Endodermal cell (in vitro differentiated cells): ENCODE data around the gene LECT2. TPM values are rescaled to one million over a fixed set of nuclear protein-coding genes. Genes with fewer than 3 reads are reported as not detected.

ENCODE experiments used
- DNase-seq: peaks from one replicate; pipeline ENCODE4 v3.0.0-alpha.2; 2017
- H3K27ac ChIP-seq: 2 replicates; pipeline ENCODE4 v1.5.1; 2013; ENCODE audit warnings: mild to moderate bottlenecking, low read depth, low read length, moderate library complexity
- H3K27me3 ChIP-seq: 2 replicates; pipeline ENCODE4 v1.6.1; 2013; ENCODE audit warnings: mild to moderate bottlenecking, low read length, moderate library complexity; ENCODE audit not compliant: insufficient read depth, control insufficient read depth, poor library complexity, severe bottlenecking
- H3K36me3 ChIP-seq: 2 replicates; pipeline ENCODE4 v1.7.0; 2013; ENCODE audit warnings: mild to moderate bottlenecking, low read length, moderate library complexity; ENCODE audit not compliant: control insufficient read depth, insufficient read depth
- H3K4me1 ChIP-seq: one replicate; pipeline ENCODE4 v1.7.0; 2013; ENCODE audit warnings: low read length; ENCODE audit not compliant: control insufficient read depth, insufficient read depth
- H3K4me3 ChIP-seq: 2 replicates; pipeline ENCODE4 v1.5.1; 2013; ENCODE audit warnings: mild to moderate bottlenecking, low read length, moderate library complexity
- H3K9ac ChIP-seq: 2 replicates; pipeline ENCODE4 v1.6.1; 2013; ENCODE audit warnings: mild to moderate bottlenecking, low read length, moderate library complexity; ENCODE audit not compliant: poor library complexity, severe bottlenecking; ENCODE audit errors: extremely low read depth
- H3K9me3 ChIP-seq: 2 replicates; pipeline ENCODE4 v1.6.1; 2013; ENCODE audit warnings: mild to moderate bottlenecking, low read length, moderate library complexity; ENCODE audit not compliant: control insufficient read depth
- H3K27ac Mint-ChIP-seq: 2 replicates; pipeline ENCODE4 v1.8.0; 2020; ENCODE audit warnings: mixed read lengths
- H3K27me3 Mint-ChIP-seq: 2 replicates; pipeline ENCODE4 v1.8.0; 2021; ENCODE audit warnings: mild to moderate bottlenecking, mixed read lengths; ENCODE audit not compliant: insufficient read depth
- H3K36me3 Mint-ChIP-seq: 2 replicates; pipeline ENCODE4 v1.8.0; 2020; ENCODE audit warnings: low read depth, mixed read lengths
- H3K4me1 Mint-ChIP-seq: 2 replicates; pipeline ENCODE4 v1.8.0; 2020; ENCODE audit warnings: mixed read lengths
- H3K4me3 Mint-ChIP-seq: 2 replicates; pipeline ENCODE4 v1.8.0; 2020; ENCODE audit warnings: mild to moderate bottlenecking, moderate library complexity, mixed read lengths
- H3K9me3 Mint-ChIP-seq: 2 replicates; pipeline ENCODE4 v1.8.0; 2020; ENCODE audit warnings: mild to moderate bottlenecking, mixed read lengths
- CTCF ChIP-seq: fragments of 200-600 bp; sonication (generic); conservative IDR thresholded peaks from 2 replicates; pipeline ENCODE4 v1.5.0; 2021; ENCODE audit warnings: antibody characterized with exemption, mild to moderate bottlenecking
- WGBS, 2 experiments: methylation state at CpG; one replicate each; pipeline versions ENCODE4 v1.1.5 to v1.1.7; 2013; ENCODE audit warnings: missing lambda C conversion rate in 2 of 2, mixed read lengths in 1 of 2; ENCODE audit not compliant: insufficient coverage in 1 of 2, insufficient read length in 1 of 2; 5-methylcytosine and 5-hydroxymethylcytosine counted together
- total RNA-seq, 2 donors: library from RNA; stranded (reverse); fragmentation: NEBNext Ultra II Directional in 1 of 2; extraction: Animal tissue kit (Norgen Biotek cat#: 25700) in 1 of 2; gene quantifications; 2 replicates in 1 of 2; 3 replicates in 1 of 2; pipeline ENCODE4 v1.2.1, GENCODE V29; 2021

Gene LECT2
- total RNA-seq, 2 donors from 2014 or later: not detected

- H3K27me3 ChIP-seq: no peaks in the 10 kb centered on the region
- DNase-seq: no peak
- Mint-ChIP-seq H3K36me3 (no peaks in the 10 kb centered on the region), H3K9me3 (no peaks in the 10 kb centered on the region), H3K4me1 (no peaks in the 10 kb centered on the region), H3K4me3 (no peak overlapping the region), H3K27ac (no peak overlapping the region), H3K27me3 (peaks cover 15% of the 10 kb centered on the region)
- no peak for TF ChIP-seq CTCF
- 96% methylated on average over 3 to 6 of the region's 6 CpGs for WGBS, 2 experiments
- no peaks in the 10 kb centered on the region for H3K36me3 ChIP-seq
- H3K9me3 ChIP-seq: no peaks in the 10 kb centered on the region
- no peak overlapping the region for H3K4me3 ChIP-seq
- H3K4me1 ChIP-seq: no peaks in the 10 kb centered on the region
- no peak overlapping the region for H3K9ac ChIP-seq
- H3K27ac ChIP-seq: no peak overlapping the region
These were observed 36.6 kb upstream of the LECT2 start for GRCh38 chr5:135991429-135991828.

- no peak overlapping the region for H3K4me3 ChIP-seq
- no peaks in the 10 kb centered on the region for H3K27me3 ChIP-seq
- Mint-ChIP-seq H3K27ac (no peak overlapping the region), H3K36me3 (no peaks in the 10 kb centered on the region), H3K4me3 (no peak overlapping the region), H3K9me3 (no peaks in the 10 kb centered on the region), H3K4me1 (no peaks in the 10 kb centered on the region), H3K27me3 (peaks cover 11% of the 10 kb centered on the region)
- H3K36me3 ChIP-seq: no peaks in the 10 kb centered on the region
- WGBS, 2 experiments: 93 to 97% methylated on average over 13 to 21 of the region's 21 CpGs
- peak; percentile 38 for DNase-seq
- no peak overlapping the region for H3K9ac ChIP-seq
- H3K4me1 ChIP-seq: no peaks in the 10 kb centered on the region
- H3K27ac ChIP-seq: no peak overlapping the region
- H3K9me3 ChIP-seq: no peaks in the 10 kb centered on the region
- TF ChIP-seq CTCF: no peak
These were observed 35.9 kb upstream of the LECT2 start for GRCh38 chr5:135990528-135991255.

- Histone ChIP-seq H3K36me3 (no peaks in the 10 kb centered on the region), H3K4me1 (no peaks in the 10 kb centered on the region), H3K27ac (no peak overlapping the region), H3K9me3 (no peaks in the 10 kb centered on the region), H3K27me3 (no peaks in the 10 kb centered on the region), H3K4me3 (no peak overlapping the region), H3K9ac (no peak overlapping the region)
- no peaks in the 10 kb centered on the region for H3K4me1 Mint-ChIP-seq
- no peak overlapping the region for H3K4me3 Mint-ChIP-seq
- no peak overlapping the region for H3K27ac Mint-ChIP-seq
- H3K36me3 Mint-ChIP-seq: no peaks in the 10 kb centered on the region
- peak; percentile 13 for DNase-seq
- no peak for TF ChIP-seq CTCF
- peaks cover 10% of the 10 kb centered on the region for H3K27me3 Mint-ChIP-seq
- 83 to 87% methylated on average over 6 to 7 of the region's 7 CpGs for WGBS, 2 experiments
- no peaks in the 10 kb centered on the region for H3K9me3 Mint-ChIP-seq
These were observed 34.9 kb upstream of the LECT2 start for GRCh38 chr5:135989686-135990085.
